ENCODE data around the gene SYT8. TPM values are rescaled to one million over a fixed set of nuclear protein-coding genes. Genes with fewer than 3 reads are reported as not detected.
"Not testable (repeated sequence)": the region's sequence is repeated elsewhere in the genome, so short reads cannot be mapped to it uniquely, and the experiment has no call there.

The SYT8 gene
- total RNA-seq, 1 donor from 2014 or later: not detected

DNA sequence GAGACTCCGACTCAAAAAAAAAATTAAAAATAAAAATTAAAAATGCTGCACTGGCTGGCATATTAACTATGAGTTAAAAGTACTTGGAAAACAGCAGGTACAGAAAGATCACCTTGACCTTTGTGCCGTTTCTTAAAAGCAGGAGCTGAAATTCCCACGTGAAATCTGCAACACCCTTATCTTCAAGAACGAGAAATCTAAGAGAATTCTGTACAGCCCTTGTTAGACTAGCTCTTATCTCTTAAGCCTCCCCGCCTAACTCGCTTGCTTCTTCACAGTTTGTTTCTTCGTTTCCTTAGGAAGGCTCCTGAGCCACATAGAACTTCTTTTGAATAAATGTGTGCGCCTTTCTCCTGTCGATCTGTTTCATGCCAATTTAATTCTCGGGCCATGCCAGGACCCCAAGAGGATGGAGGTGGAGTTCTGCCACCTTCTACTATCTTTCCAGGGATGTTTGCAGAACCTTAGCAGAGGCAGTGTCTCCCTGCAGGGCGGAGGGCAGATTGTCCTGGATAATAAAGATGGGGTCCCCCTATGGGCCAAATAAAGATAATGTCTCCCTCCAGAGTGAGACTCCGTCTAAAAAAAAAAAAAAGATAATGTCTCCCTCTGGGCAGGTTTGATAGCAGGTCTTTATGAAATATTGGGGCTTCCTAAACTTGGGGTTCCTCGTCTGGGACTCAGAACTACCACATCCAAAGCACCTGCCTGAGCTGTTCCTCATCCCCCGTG, 27.4 kb upstream of the SYT8 start:
- DNase-seq (ENCODE audit: low spot score): no peak
- no peaks in the 10 kb centered on the region for H3K36me3 Mint-ChIP-seq (ENCODE audit: low read depth)
- no peaks in the 10 kb centered on the region for H3K4me1 Mint-ChIP-seq (ENCODE audit: low read depth)
- H3K4me3 Mint-ChIP-seq (ENCODE audit: low read depth): no peak overlapping the region
- H3K9me3 Mint-ChIP-seq: no peaks in the 10 kb centered on the region
- intact Hi-C loops (cut with micrococcal nuclease): no loop called here
- H3K27ac Mint-ChIP-seq: no peak overlapping the region
- peaks cover 21% of the 10 kb centered on the region for H3K27me3 Mint-ChIP-seq (ENCODE audit: low read depth)

DNA sequence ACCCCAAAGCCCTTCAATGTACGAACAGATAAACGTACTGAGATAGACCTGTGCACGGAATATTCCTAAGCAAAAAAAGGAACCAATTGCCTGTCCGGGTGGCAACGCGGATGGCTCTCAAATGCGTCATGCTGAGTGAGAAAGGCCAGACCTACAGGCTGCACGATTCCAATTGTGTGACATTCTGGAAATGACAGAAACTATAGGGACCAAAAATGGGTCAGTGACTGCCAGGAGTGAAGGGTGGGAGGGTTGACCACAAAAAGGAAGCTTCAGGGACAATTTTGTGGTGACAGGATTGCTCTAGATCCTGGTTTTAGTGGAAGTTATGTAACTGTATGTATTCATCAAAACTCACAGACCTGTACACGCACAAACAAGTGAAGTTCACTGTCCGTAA, 24.0 kb upstream of the SYT8 start:
- peaks cover 19% of the 10 kb centered on the region for H3K27me3 Mint-ChIP-seq (ENCODE audit: low read depth)
- H3K9me3 Mint-ChIP-seq: no peaks in the 10 kb centered on the region
- intact Hi-C loops (cut with micrococcal nuclease): no loop called here
- no peak overlapping the region for H3K27ac Mint-ChIP-seq
- H3K4me3 Mint-ChIP-seq (ENCODE audit: low read depth): no peak overlapping the region
- no peaks in the 10 kb centered on the region for H3K4me1 Mint-ChIP-seq (ENCODE audit: low read depth)
- no peak for DNase-seq (ENCODE audit: low spot score)
- H3K36me3 Mint-ChIP-seq (ENCODE audit: low read depth): no peaks in the 10 kb centered on the region

DNA sequence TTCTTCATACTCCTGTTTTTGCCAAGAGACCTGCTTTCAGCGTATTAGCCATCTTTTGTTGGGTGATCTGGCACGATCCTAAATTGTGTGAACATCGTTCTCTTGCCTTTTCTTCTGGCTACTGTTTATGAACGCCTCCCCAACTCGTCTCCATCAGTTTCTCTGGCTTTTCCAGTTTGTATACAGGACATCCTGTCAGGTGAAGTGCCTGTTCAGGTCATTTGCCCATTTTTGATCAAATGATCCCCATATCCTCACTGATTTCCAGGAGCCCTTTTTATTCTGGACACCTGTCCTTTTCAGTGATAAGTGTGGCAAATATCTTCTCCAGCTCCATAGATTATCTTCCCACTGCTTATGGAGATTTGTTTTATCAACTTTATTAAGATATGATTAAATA, 22.5 kb upstream of the SYT8 start:
- no peak for DNase-seq (ENCODE audit: low spot score)
- Mint-ChIP-seq H3K4me1 (ENCODE audit: low read depth) (no peaks in the 10 kb centered on the region), H3K27ac (no peak overlapping the region), H3K4me3 (ENCODE audit: low read depth) (no peak overlapping the region), H3K27me3 (ENCODE audit: low read depth) (peaks cover 19% of the 10 kb centered on the region), H3K9me3 (no peaks in the 10 kb centered on the region), H3K36me3 (ENCODE audit: low read depth) (no peaks in the 10 kb centered on the region)
- intact Hi-C loops (cut with micrococcal nuclease): no loop called here

DNA sequence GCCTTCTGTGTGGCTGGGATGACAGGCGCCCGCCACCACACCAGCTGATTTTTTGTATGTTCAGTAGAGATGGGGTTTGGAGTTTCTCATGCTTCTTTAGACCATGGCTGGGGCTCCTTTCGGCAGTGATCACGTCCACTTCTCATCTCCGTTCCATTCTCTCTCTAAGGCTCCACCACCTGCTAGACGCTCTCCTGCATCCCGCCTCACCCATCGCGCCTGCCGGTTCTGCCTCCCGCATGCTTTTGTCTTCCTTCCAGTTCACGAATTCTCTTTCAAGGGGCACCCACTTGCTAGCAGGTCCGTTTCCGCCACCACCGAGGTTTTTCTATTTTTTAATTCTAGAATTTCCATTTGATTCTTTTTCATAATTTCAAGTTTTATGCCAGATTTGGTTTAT, 22.0 kb upstream of the SYT8 start:
- Mint-ChIP-seq H3K27me3 (ENCODE audit: low read depth) (peaks cover 18% of the 10 kb centered on the region), H3K27ac (no peak overlapping the region), H3K9me3 (no peaks in the 10 kb centered on the region), H3K4me1 (ENCODE audit: low read depth) (no peaks in the 10 kb centered on the region), H3K36me3 (ENCODE audit: low read depth) (no peaks in the 10 kb centered on the region), H3K4me3 (ENCODE audit: low read depth) (no peak overlapping the region)
- intact Hi-C loops (cut with micrococcal nuclease): no loop called here
- no peak for DNase-seq (ENCODE audit: low spot score)

DNA sequence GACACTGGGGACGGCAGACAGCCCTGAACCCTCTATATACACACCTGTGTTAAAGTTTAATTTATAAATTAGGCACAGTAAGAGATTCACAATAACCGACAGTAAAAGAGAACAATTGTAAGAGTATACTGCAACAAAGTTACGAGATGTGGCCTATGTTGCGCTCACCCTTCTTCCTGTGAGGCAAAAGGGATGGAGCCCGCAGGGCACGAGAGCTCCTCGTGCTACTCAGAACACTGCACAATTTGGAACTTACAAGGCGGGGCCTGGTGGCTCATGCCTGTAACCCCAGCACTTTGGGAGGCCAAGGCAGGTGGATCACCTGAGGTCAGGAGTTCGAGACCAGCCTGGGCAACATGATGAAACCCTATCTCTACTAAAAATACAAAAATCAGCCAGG, 21.4 kb upstream of the SYT8 start:
- DNase-seq (ENCODE audit: low spot score); H3K9me3 Mint-ChIP-seq; H3K4me3 Mint-ChIP-seq (ENCODE audit: low read depth); intact Hi-C loops (cut with micrococcal nuclease); H3K27ac Mint-ChIP-seq; H3K36me3 Mint-ChIP-seq (ENCODE audit: low read depth); H3K4me1 Mint-ChIP-seq (ENCODE audit: low read depth): not testable (repeated sequence)
- peaks cover 15% of the 10 kb centered on the region for H3K27me3 Mint-ChIP-seq (ENCODE audit: low read depth)

DNA sequence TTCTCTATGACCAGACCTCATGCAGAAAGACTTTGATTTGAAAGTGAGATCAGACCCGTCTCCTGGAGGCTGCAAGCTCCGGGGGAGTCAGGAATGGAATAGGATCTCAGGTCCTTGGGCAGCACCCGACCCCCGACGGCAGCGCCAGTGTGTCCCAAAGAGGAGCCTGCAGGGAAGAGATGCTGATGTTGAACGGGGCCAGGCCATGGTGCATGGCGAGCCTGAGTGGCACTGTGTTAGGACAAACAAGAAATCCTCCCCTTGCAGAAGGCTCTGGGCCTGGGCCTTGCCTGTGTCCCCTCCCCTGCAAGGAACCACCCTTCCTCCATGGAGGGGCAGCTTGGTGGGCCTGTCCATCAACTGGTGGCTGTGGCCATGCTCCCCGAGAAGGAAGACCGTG, 20.1 kb upstream of the SYT8 start:
- peaks cover 9% of the 10 kb centered on the region for H3K27me3 Mint-ChIP-seq (ENCODE audit: low read depth)
- no peaks in the 10 kb centered on the region for H3K4me1 Mint-ChIP-seq (ENCODE audit: low read depth)
- intact Hi-C loops (cut with micrococcal nuclease): no loop called here
- H3K4me3 Mint-ChIP-seq (ENCODE audit: low read depth): no peak overlapping the region
- no peak overlapping the region for H3K27ac Mint-ChIP-seq
- H3K36me3 Mint-ChIP-seq (ENCODE audit: low read depth): no peaks in the 10 kb centered on the region
- DNase-seq (ENCODE audit: low spot score): no peak
- H3K9me3 Mint-ChIP-seq: no peaks in the 10 kb centered on the region

DNA sequence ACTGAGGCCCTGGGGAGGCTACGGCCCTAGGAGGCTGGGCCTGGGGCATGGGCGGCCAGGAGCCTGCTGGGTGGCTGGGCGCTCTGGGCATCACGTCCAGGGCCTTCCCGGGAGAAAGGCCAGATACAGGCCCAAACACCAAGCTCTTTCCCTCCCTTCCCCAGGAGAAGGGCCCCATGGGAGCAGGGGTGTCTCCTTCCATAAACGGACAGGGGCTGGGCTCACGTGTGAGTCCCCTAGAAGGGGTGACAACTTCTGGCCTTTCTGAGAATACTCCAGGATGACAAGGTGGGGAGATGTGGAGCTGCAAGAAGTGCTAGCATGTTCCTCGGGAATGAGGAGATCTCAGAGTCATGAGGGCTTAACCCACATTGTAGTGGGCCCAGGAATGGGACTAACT, 19.5 kb upstream of the SYT8 start:
- intact Hi-C loops (cut with micrococcal nuclease): no loop called here
- no peak overlapping the region for H3K4me3 Mint-ChIP-seq (ENCODE audit: low read depth)
- no peaks in the 10 kb centered on the region for H3K36me3 Mint-ChIP-seq (ENCODE audit: low read depth)
- H3K27ac Mint-ChIP-seq: no peak overlapping the region
- H3K4me1 Mint-ChIP-seq (ENCODE audit: low read depth): no peaks in the 10 kb centered on the region
- DNase-seq (ENCODE audit: low spot score): no peak
- no peaks in the 10 kb centered on the region for H3K9me3 Mint-ChIP-seq
- H3K27me3 Mint-ChIP-seq (ENCODE audit: low read depth): peaks cover 6% of the 10 kb centered on the region

DNA sequence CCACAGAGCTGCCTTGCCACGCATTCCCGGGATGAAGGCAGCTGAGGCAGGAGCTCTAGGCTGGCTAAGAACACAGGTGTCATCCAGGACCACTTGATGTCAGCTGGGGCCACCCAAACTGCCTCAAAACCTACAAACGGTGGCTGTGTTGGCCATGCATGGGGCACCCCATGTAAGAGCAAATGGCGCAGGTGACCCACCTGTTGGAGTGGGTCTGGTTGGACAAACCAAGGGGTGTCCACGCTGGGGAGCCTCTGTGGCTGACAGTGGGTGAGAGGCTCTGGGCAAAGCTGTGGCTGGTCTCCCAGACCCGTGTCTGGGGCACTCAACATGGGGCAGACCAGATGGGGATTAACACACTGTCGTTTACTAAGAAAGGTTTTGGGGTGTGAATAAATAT, 19.0 kb upstream of the SYT8 start:
- H3K27me3 Mint-ChIP-seq (ENCODE audit: low read depth): peaks cover 4% of the 10 kb centered on the region
- no peak overlapping the region for H3K27ac Mint-ChIP-seq
- H3K36me3 Mint-ChIP-seq (ENCODE audit: low read depth): no peaks in the 10 kb centered on the region
- no peaks in the 10 kb centered on the region for H3K4me1 Mint-ChIP-seq (ENCODE audit: low read depth)
- intact Hi-C loops (cut with micrococcal nuclease): no loop called here
- no peak for DNase-seq (ENCODE audit: low spot score)
- H3K4me3 Mint-ChIP-seq (ENCODE audit: low read depth): no peak overlapping the region
- no peaks in the 10 kb centered on the region for H3K9me3 Mint-ChIP-seq

DNA sequence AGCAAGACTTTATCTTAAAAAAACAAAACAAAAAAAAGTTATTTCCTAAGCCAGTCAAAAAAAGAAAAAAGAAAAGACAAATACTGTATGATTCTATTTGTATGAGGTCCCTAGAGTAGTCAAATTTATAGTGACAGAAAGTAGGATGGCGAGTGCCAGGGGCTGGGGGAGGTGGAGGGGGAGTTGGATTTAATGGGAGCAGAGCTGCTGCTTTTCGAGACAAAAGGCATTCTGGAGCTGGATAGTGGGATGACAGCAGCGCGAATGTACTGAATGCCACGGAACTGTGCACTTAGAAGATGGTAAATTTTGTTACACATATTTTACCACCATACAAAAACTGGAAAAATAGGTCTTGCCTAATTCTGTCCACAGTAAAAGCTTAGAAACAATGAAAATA, 17.8 kb upstream of the SYT8 start:
- DNase-seq (ENCODE audit: low spot score): no peak
- no peaks in the 10 kb centered on the region for H3K36me3 Mint-ChIP-seq (ENCODE audit: low read depth)
- no peaks in the 10 kb centered on the region for H3K4me1 Mint-ChIP-seq (ENCODE audit: low read depth)
- intact Hi-C loops (cut with micrococcal nuclease): no loop called here
- H3K27me3 Mint-ChIP-seq (ENCODE audit: low read depth): no peaks in the 10 kb centered on the region
- no peaks in the 10 kb centered on the region for H3K9me3 Mint-ChIP-seq
- no peak overlapping the region for H3K4me3 Mint-ChIP-seq (ENCODE audit: low read depth)
- H3K27ac Mint-ChIP-seq: no peak overlapping the region

DNA sequence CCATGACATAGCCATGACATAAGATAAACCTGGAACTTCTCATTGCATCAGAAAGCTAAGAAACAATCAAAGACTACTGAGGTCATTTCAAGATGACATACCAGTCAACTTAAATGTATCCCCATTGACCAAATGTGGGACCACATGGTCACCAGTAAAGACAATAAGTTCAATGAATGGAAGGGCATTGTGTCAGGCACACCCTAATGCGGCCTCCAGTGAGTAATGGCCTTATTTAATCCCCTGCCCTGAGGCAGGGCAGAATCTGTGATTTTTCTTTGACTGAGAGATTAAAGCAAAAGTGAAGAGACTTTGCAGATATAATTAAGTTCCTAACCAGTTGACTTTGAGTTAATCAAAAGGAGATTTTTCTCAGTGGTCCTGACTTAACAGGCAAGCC, 17.3 kb upstream of the SYT8 start:
- intact Hi-C loops (cut with micrococcal nuclease): no loop called here
- Mint-ChIP-seq H3K27ac (no peak overlapping the region), H3K9me3 (no peaks in the 10 kb centered on the region), H3K4me1 (ENCODE audit: low read depth) (no peaks in the 10 kb centered on the region), H3K27me3 (ENCODE audit: low read depth) (no peaks in the 10 kb centered on the region), H3K36me3 (ENCODE audit: low read depth) (no peaks in the 10 kb centered on the region), H3K4me3 (ENCODE audit: low read depth) (no peak overlapping the region)
- no peak for DNase-seq (ENCODE audit: low spot score)

DNA sequence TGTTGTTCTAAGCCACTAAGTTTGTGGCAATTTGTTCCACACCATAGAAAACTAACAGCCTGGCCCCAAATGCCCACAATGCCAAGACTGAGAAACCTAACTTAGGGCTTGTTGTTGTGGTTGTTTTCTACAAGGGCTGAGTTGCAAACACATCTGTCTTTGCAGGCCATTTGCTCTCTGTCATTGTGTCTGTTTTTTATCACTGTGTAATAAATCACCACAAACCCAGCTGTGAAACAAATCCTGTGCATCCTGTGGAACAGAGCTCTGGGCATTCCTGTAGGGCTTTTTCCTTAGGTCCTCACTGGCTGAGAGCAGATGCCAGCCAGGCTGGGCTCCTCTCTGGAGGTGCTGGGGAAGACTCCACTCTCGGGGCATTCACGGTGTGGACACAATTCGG, 15.7 kb upstream of the SYT8 start:
- no peak overlapping the region for H3K27ac Mint-ChIP-seq
- intact Hi-C loops (cut with micrococcal nuclease): no loop called here
- H3K4me3 Mint-ChIP-seq (ENCODE audit: low read depth): no peak overlapping the region
- no peak for DNase-seq (ENCODE audit: low spot score)
- H3K27me3 Mint-ChIP-seq (ENCODE audit: low read depth): no peaks in the 10 kb centered on the region
- H3K9me3 Mint-ChIP-seq: no peaks in the 10 kb centered on the region
- H3K4me1 Mint-ChIP-seq (ENCODE audit: low read depth): no peaks in the 10 kb centered on the region
- no peaks in the 10 kb centered on the region for H3K36me3 Mint-ChIP-seq (ENCODE audit: low read depth)

DNA sequence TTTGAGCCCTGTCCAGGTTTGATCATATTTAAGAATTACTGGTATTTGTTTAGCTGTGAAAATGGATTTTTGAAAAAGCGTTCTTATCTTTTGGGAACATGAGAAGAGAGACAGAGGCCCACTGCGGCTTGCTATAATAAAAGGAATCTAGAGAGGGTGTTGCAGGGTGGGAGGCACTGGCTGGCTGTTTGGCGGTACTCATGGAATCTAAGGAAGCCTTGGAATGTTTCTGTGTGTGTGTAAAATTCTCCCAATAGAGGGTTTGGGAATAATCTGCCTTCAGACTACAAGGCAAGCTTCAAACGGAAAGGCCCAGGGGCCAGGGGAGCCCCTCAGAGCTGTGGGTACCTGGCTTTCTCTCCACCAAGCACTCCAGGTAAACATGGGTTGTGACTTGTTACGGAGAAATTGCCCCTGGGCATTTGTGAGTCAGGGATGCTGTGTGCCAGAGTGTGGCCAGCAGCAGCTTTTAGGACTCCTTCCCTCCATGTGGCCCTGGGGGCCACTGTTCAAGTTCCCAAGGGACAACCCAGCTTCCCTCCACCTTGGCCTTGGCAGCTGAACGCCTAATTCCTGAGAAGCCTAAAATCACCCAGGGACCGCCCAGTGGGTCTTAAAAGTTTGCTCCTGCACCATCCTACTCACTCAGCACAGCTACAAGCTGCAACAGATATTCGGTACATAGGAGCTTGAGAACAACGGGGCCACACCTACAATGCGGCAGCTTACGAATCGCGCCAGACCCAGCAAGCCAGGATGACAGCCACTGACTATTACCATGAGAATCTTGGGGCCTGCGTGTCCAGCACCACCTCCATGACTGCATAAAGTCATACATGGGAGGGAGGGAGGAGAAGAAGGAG, 14.1 kb upstream of the SYT8 start:
- Mint-ChIP-seq H3K4me3 (ENCODE audit: low read depth) (no peak overlapping the region), H3K27ac (no peak overlapping the region), H3K9me3 (no peaks in the 10 kb centered on the region), H3K27me3 (ENCODE audit: low read depth) (no peaks in the 10 kb centered on the region), H3K36me3 (ENCODE audit: low read depth) (no peaks in the 10 kb centered on the region), H3K4me1 (ENCODE audit: low read depth) (no peaks in the 10 kb centered on the region)
- intact Hi-C loops (cut with micrococcal nuclease): no loop called here
- no peak for DNase-seq (ENCODE audit: low spot score)

DNA sequence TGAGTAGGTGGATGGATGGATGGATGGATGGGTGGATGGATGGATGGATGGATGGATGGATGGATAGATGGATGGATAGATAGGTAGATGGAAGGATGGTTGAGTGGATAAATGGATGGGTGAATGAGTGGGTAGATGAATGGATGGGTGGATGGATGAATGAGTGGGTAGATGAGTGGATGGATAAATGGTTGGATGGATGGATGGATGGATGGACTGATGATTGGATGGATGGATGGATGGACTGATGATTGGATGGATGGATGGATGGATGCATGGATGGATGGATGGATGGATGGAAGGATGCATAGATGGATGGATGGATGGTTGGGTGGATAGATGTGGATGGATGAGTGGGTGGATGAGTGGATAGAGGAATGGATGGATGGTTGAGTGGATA, 13.2 kb upstream of the SYT8 start:
- no peak for DNase-seq (ENCODE audit: low spot score)
- H3K27me3 Mint-ChIP-seq (ENCODE audit: low read depth): no peaks in the 10 kb centered on the region
- no peaks in the 10 kb centered on the region for H3K9me3 Mint-ChIP-seq

More for the DNA sequence above, 13.2 kb upstream of the SYT8 start:
- Mint-ChIP-seq H3K4me3 (ENCODE audit: low read depth) (no peak overlapping the region), H3K36me3 (ENCODE audit: low read depth) (no peaks in the 10 kb centered on the region), H3K4me1 (ENCODE audit: low read depth) (no peaks in the 10 kb centered on the region), H3K27ac (no peak overlapping the region)
- intact Hi-C loops (cut with micrococcal nuclease): no loop called here
